Right renal pelvis (tissue), 4 donors: Measurements from ENCODE around the gene GRM3. TPM values are rescaled to one million over a fixed set of nuclear protein-coding genes. Genes with fewer than 3 reads are reported as not detected.

Experiments
- DNase-seq, 4 donors: peaks; one replicate each; pipeline ENCODE4 v3.0.0-alpha.2; 2013; ENCODE audit warnings: low read depth in 4 of 4, low spot score in 3 of 4, missing footprints in 1 of 4
- polyA plus RNA-seq, 4 donors: library from polyadenylated mRNA; unstranded; fragments of 120-200 nt; gene quantifications; one replicate each; pipeline ENCODE4 v1.2.1, GENCODE V29; 2013; ENCODE audit not compliant: insufficient read length in 4 of 4

GRM3 gene
- polyA plus RNA-seq, 4 donors, result 0.07 to 0.33 (median 0.25) TPM

- DNase-seq, result no peak
Observed at GRCh38 chr7:86778271-86778670, 134.6 kb downstream of the GRM3 start.

- no peak for DNase-seq
Observed at GRCh38 chr7:86784765-86785164, 141.1 kb downstream of the GRM3 start.

- DNase-seq, result no peak
Observed at GRCh38 chr7:86785641-86786040, 141.9 kb downstream of the GRM3 start.

- no peak for DNase-seq
Observed at GRCh38 chr7:86786376-86786775, 142.7 kb downstream of the GRM3 start.

GRCh38 chr7:86788948-86789347 lies 145.2 kb downstream of the GRM3 start:
- DNase-seq, result no peak

GRCh38 chr7:86790383-86790782 lies 146.7 kb downstream of the GRM3 start:
- no peak for DNase-seq

- DNase-seq, result no peak
Observed at GRCh38 chr7:86792260-86792659, 148.6 kb downstream of the GRM3 start.

GRCh38 chr7:86793136-86793535 lies 149.4 kb downstream of the GRM3 start:
- DNase-seq, result no peak

- peak in 3 of 4 donors; percentile 0 to 7 (median 1) for DNase-seq
Observed at GRCh38 chr7:86814661-86815379, 171.1 kb downstream of the GRM3 start.

- no peak for DNase-seq
Observed at GRCh38 chr7:86815556-86815955, 171.8 kb downstream of the GRM3 start.

GRCh38 chr7:86818903-86819302 lies 175.2 kb downstream of the GRM3 start:
- DNase-seq, result no peak

GRCh38 chr7:86823769-86824168 lies 180.1 kb downstream of the GRM3 start:
- DNase-seq, result no peak

GRCh38 chr7:86825264-86825663 lies 181.6 kb downstream of the GRM3 start:
- no peak for DNase-seq

- no peak for DNase-seq
Observed at GRCh38 chr7:86826948-86827347, 183.2 kb downstream of the GRM3 start.

GRCh38 chr7:86833360-86833759 lies 189.7 kb downstream of the GRM3 start:
- DNase-seq, result no peak

GRCh38 chr7:86837235-86837634 lies 193.5 kb downstream of the GRM3 start:
- DNase-seq, result no peak

- no peak for DNase-seq
Observed at GRCh38 chr7:86844608-86845007, 200.9 kb downstream of the GRM3 start.

- no peak for DNase-seq
Observed at GRCh38 chr7:86846494-86847190, 202.9 kb downstream of the GRM3 start.

- no peak for DNase-seq
Observed at GRCh38 chr7:86848226-86848625, 204.5 kb downstream of the GRM3 start.

GRCh38 chr7:86851566-86851965 lies 207.9 kb downstream of the GRM3 start:
- DNase-seq, result no peak

GRCh38 chr7:86863452-86863851 lies 219.7 kb downstream of the GRM3 start:
- no peak for DNase-seq

GRCh38 chr7:86867163-86867762 lies 223.6 kb downstream of the GRM3 start:
- DNase-seq, result no peak
